ENCODE measurements around the gene LPP.

- TF ChIP-seq EZH2 (IDR thresholded peaks at IDR 0.05) (no peak), POLR2AphosphoS5 (IDR thresholded peaks at IDR 0.05; ENCODE audit: borderline replicate concordance, low read depth, low read length) (no peak), FOXP2 (optimal IDR thresholded peaks at IDR 0.05; ENCODE audit: control extremely low read depth, extremely low read length, insufficient read depth) (no peak)
These were observed 48.0 kb upstream of the LPP start for GRCh38 chr3:188106006-188106405.

Data from SK-N-MC (cell line).